ENCODE measurements around the gene TMEM51.

TMEM51 gene

GRCh38 chr1:15212954-15213291 is 59.4 kb downstream of the TMEM51 start:
- in situ Hi-C loops (cut with HindIII; ENCODE audit: low sequenced_read_pairs) = no loop called here

- in situ Hi-C loops (cut with HindIII; ENCODE audit: low sequenced_read_pairs) = no loop called here
These were observed 59.8 kb downstream of the TMEM51 start for GRCh38 chr1:15213341-15213821.

GRCh38 chr1:15214527-15214926 is 61.0 kb downstream of the TMEM51 start:
- in situ Hi-C loops (cut with HindIII; ENCODE audit: low sequenced_read_pairs) = no loop called here

GRCh38 chr1:15215116-15215515 is 61.6 kb downstream of the TMEM51 start:
- in situ Hi-C loops (cut with HindIII; ENCODE audit: low sequenced_read_pairs) = no loop called here

GRCh38 chr1:15217654-15218053 is 64.1 kb downstream of the TMEM51 start:
- in situ Hi-C loops (cut with HindIII; ENCODE audit: low sequenced_read_pairs) = no loop called here

GRCh38 chr1:15218287-15219279 is 65.0 kb downstream of the TMEM51 start:
- in situ Hi-C loops (cut with HindIII; ENCODE audit: low sequenced_read_pairs) = no loop called here

GRCh38 chr1:15219280-15220023 is 65.9 kb downstream of the TMEM51 start:
- in situ Hi-C loops (cut with HindIII; ENCODE audit: low sequenced_read_pairs) = no loop called here

GRCh38 chr1:15220024-15220392 is 66.5 kb downstream of the TMEM51 start:
- in situ Hi-C loops (cut with HindIII; ENCODE audit: low sequenced_read_pairs) = no loop called here

- in situ Hi-C loops (cut with HindIII; ENCODE audit: low sequenced_read_pairs) = no loop called here
These were observed 67.4 kb downstream of the TMEM51 start for GRCh38 chr1:15220825-15221431.

GRCh38 chr1:15222653-15223303 is 69.2 kb downstream of the TMEM51 start:
- in situ Hi-C loops (cut with HindIII; ENCODE audit: low sequenced_read_pairs) = no loop called here

GRCh38 chr1:15224259-15224869 is 70.8 kb downstream of the TMEM51 start:
- in situ Hi-C loops (cut with HindIII; ENCODE audit: low sequenced_read_pairs) = no loop called here

GRCh38 chr1:15224974-15225373 is 71.4 kb downstream of the TMEM51 start:
- in situ Hi-C loops (cut with HindIII; ENCODE audit: low sequenced_read_pairs) = no loop called here

- in situ Hi-C loops (cut with HindIII; ENCODE audit: low sequenced_read_pairs) = no loop called here
These were observed 71.9 kb downstream of the TMEM51 start for GRCh38 chr1:15225461-15225860.

- in situ Hi-C loops (cut with HindIII; ENCODE audit: low sequenced_read_pairs) = no loop called here
These were observed 73.1 kb downstream of the TMEM51 start for GRCh38 chr1:15226388-15227255.

GRCh38 chr1:15229707-15230131 is 76.2 kb downstream of the TMEM51 start:
- in situ Hi-C loops (cut with HindIII; ENCODE audit: low sequenced_read_pairs) = loop anchor here (10.0 kb wide), 1 partner anchor 95 kb away; no protein-coding TSS in a partner anchor

GRCh38 chr1:15231714-15232201 is 78.2 kb downstream of the TMEM51 start:
- in situ Hi-C loops (cut with HindIII; ENCODE audit: low sequenced_read_pairs) = loop anchor here (10.0 kb wide), 1 partner anchor 97 kb away; no protein-coding TSS in a partner anchor

GRCh38 chr1:15233689-15234088 is 80.1 kb downstream of the TMEM51 start:
- in situ Hi-C loops (cut with HindIII; ENCODE audit: low sequenced_read_pairs) = loop anchor here (10.0 kb wide), 1 partner anchor 99 kb away; no protein-coding TSS in a partner anchor

GRCh38 chr1:15236321-15236721 is 82.8 kb downstream of the TMEM51 start:
- in situ Hi-C loops (cut with HindIII; ENCODE audit: low sequenced_read_pairs) = loop anchor here (10.0 kb wide), 1 partner anchor 102 kb away; no protein-coding TSS in a partner anchor

- in situ Hi-C loops (cut with HindIII; ENCODE audit: low sequenced_read_pairs) = loop anchor here (10.0 kb wide), 1 partner anchor 102 kb away; no protein-coding TSS in a partner anchor
These were observed 83.2 kb downstream of the TMEM51 start for GRCh38 chr1:15236746-15237145.
